LNCAP (cell line): ENCODE results near the gene CUX1.

ENCODE experiments used
- CTCF ChIP-seq: fragments of 450-650 bp; IDR thresholded peaks from 2 replicates; pipeline ENCODE4 v1.5.1; 2017; ENCODE audit warnings: mild to moderate bottlenecking

Gene CUX1

GRCh38 chr7:102077081-102077480 lies 259.7 kb downstream of the CUX1 start:
- no peak for TF ChIP-seq CTCF

- no peak for TF ChIP-seq CTCF
Observed at GRCh38 chr7:102079140-102080018, 262.0 kb downstream of the CUX1 start.

DNA sequence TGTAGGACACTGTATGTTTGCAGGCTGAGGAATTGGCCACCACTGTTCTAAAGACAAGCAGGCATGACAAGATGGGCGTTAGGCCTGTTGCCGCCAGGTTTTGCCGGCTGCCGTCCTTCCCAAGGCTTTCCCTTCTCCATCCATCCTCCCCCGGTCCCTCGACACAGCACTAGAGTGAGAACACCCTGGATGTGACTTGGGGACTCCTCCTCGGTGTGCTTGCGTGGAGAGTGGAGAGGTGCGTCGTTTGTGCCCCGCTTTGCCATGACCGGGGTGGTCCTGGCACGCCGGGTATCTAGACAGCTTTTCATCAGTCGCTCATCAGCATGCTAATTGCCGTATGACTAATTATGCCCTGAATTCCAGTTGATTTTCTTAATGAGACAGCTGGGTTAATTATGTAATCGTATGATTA lies 262.6 kb downstream of the CUX1 start:
- no peak for TF ChIP-seq CTCF

- no peak for TF ChIP-seq CTCF
Observed at GRCh38 chr7:102080434-102081243, 263.2 kb downstream of the CUX1 start.

DNA sequence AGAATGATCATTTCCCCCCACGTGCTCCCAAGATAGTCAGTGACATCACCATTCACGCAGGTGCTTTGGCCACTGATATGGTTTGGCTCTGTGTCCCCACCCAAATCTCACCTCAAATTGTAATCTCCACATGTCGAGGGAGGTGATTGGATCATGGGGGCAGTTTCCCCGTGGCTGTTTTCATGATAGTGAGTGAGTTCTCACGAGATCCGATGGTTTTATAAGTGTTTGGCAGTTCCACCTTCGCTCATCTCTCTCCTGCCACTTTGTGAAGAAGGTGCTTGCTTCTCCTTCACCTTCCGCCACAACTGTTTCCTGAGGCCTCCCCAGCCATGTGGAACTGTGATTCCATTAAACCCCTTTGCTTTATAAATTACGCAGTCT lies 263.8 kb downstream of the CUX1 start:
- TF ChIP-seq CTCF, result no peak

DNA sequence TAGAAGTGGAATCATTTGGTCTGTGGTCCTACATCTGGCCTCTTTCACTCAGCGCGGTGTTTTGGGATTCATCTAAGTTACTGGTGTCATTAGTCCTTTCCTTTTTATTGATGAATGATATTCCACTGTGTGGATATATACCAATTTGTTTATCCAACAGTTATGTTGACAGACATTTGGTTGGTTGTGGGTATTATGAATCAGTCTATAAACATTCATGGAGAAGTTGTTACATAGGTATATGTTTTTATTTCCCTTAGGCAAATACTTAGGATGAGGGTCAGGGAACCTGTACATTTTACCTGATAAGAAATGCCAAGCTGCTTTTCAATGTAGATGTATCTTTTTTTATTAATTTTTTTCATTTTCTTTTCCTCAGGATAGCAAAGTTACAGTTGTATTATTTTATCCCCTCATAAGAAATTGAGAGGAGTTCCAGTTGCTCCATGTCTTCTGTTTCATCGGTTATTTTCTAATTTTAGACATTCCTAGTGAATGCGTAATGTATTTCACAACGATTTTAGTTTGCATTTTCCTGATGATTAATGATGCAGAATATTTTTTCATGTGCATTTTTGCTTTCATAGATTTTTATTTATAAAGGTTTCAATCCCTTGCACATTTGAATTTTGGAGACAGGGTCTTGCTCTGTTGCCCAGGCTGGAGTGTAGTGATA lies 265.4 kb downstream of the CUX1 start:
- TF ChIP-seq CTCF, result no peak

DNA sequence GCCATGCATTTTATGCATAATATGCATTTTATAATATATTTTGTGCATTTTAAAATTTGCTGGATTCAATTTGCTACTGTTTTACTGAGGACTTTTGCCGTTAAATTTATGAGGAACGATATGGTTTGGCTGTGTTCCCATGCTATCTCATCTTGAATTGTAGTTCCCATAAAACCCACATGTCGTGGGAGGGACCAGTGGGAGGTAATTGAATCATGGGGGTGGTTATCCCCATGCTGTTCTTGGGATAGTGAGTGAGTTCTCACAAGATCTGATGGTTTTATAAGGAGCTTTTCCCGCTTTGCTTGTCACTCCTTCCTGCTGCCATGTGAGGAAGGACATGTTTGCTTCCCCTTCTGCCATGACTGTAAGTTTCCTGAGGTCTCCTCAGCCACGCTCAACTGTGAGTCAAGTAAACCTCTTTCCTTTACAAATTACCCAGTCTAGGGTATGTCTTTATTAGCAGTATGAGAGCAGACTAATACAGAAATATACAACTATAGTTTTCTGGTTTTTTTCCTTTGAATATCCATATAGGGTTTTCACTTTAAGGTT lies 267.9 kb downstream of the CUX1 start:
- no peak for TF ChIP-seq CTCF
